HFFc6 (cell line): Measurements from ENCODE around the gene CTDNEP1. TPM values are rescaled to one million over a fixed set of nuclear protein-coding genes. Genes with fewer than 3 reads are reported as not detected.

ENCODE experiments used
- DNase-seq: peaks from one replicate; pipeline ENCODE4 v3.0.0-alpha.2; 2018
- H3K27ac Mint-ChIP-seq: 2 replicates; pipeline ENCODE4 v1.8.0; 2020; ENCODE audit warnings: mild to moderate bottlenecking, mixed read lengths
- H3K27me3 Mint-ChIP-seq: 2 replicates; pipeline ENCODE4 v1.8.0; 2021; ENCODE audit warnings: mild to moderate bottlenecking, moderate library complexity, mixed read lengths; ENCODE audit not compliant: insufficient read depth
- H3K36me3 Mint-ChIP-seq: 2 replicates; pipeline ENCODE4 v1.8.0; 2021; ENCODE audit warnings: low read depth, mixed read lengths
- H3K4me1 Mint-ChIP-seq: 2 replicates; pipeline ENCODE4 v1.8.0; 2020; ENCODE audit warnings: low read depth, mixed read lengths
- H3K4me3 Mint-ChIP-seq: 2 replicates; pipeline ENCODE4 v1.8.0; 2020; ENCODE audit warnings: mild to moderate bottlenecking, moderate library complexity, mixed read lengths
- H3K9me3 Mint-ChIP-seq: 2 replicates; pipeline ENCODE4 v1.8.0; 2020; ENCODE audit warnings: mild to moderate bottlenecking, mixed read lengths
- CTCF ChIP-seq: fragments of 200-600 bp; sonication (generic); IDR thresholded peaks from 2 replicates; pipeline ENCODE4 v1.5.0; 2021; ENCODE audit warnings: antibody characterized with exemption, mild to moderate bottlenecking
- total RNA-seq, 6 experiments: library from RNA; stranded (reverse); fragmentation: NEBNext Ultra II Directional; extraction: Animal tissue kit (Norgen Biotek cat#: 25700); gene quantifications; 2 replicates in 1 of 6; 3 replicates in 5 of 6; pipeline ENCODE4 v1.2.3, GENCODE V29; 2021

CTDNEP1 gene
- total RNA-seq, 6 experiments from 2014 or later: 127 to 168 (median 146) TPM

GRCh38 chr17:7222972-7223292 is 28.6 kb downstream of the CTDNEP1 start:
- TF ChIP-seq CTCF: no peak
- no peak overlapping the region for H3K27ac Mint-ChIP-seq

GRCh38 chr17:7222093-7222971 is 29.2 kb downstream of the CTDNEP1 start:
- no peak for DNase-seq
- peaks cover 25% of the 10 kb centered on the region for H3K36me3 Mint-ChIP-seq
- peaks cover 24% of the 10 kb centered on the region for H3K27me3 Mint-ChIP-seq
- no peaks in the 10 kb centered on the region for H3K9me3 Mint-ChIP-seq
- H3K4me3 Mint-ChIP-seq: peak overlapping the region; percentile 6
- TF ChIP-seq CTCF: no peak
- peak overlapping the region; percentile 92; the same call in 1 of the 2 replicates for H3K27ac Mint-ChIP-seq
- peaks cover 55% of the 10 kb centered on the region for H3K4me1 Mint-ChIP-seq

More at GRCh38 chr17:7222972-7223292, 28.6 kb downstream of the CTDNEP1 start:
- Mint-ChIP-seq H3K4me3 (no peak overlapping the region), H3K27me3 (peaks cover 24% of the 10 kb centered on the region), H3K9me3 (no peaks in the 10 kb centered on the region), H3K4me1 (peaks cover 51% of the 10 kb centered on the region), H3K36me3 (peaks cover 28% of the 10 kb centered on the region)
- no peak for DNase-seq

GRCh38 chr17:7221278-7222092 is 30.0 kb downstream of the CTDNEP1 start:
- peak overlapping the region; percentile 92 for H3K27ac Mint-ChIP-seq
- no peak for DNase-seq
- TF ChIP-seq CTCF: no peak
- peaks cover 25% of the 10 kb centered on the region for H3K36me3 Mint-ChIP-seq
- peaks cover 59% of the 10 kb centered on the region for H3K4me1 Mint-ChIP-seq
- no peaks in the 10 kb centered on the region for H3K9me3 Mint-ChIP-seq
- H3K27me3 Mint-ChIP-seq: peaks cover 24% of the 10 kb centered on the region
- peak overlapping the region; percentile 92 for H3K4me3 Mint-ChIP-seq

- TF ChIP-seq CTCF: peak; percentile 76
- Mint-ChIP-seq H3K4me3 (peak overlapping the region; percentile 92), H3K27me3 (peaks cover 26% of the 10 kb centered on the region), H3K9me3 (no peaks in the 10 kb centered on the region), H3K27ac (peak overlapping the region; percentile 92), H3K36me3 (peaks cover 25% of the 10 kb centered on the region), H3K4me1 (peaks cover 66% of the 10 kb centered on the region)
- peak; percentile 56 for DNase-seq
Observed at GRCh38 chr17:7220593-7221277, 30.8 kb downstream of the CTDNEP1 start.

- Mint-ChIP-seq H3K4me1 (peaks cover 74% of the 10 kb centered on the region), H3K9me3 (no peaks in the 10 kb centered on the region), H3K27me3 (peaks cover 29% of the 10 kb centered on the region), H3K4me3 (peak within 1 kb of the TSS; percentile 92), H3K36me3 (peaks cover 25% of the 10 kb centered on the region), H3K27ac (peak within 1 kb of the TSS; percentile 92)
- peak; percentile 82 for DNase-seq
- no peak for TF ChIP-seq CTCF
Observed at GRCh38 chr17:7219812-7220592, 31.5 kb downstream of the CTDNEP1 start, which contains the start of the genes ACADVL and DLG4. TSS of gene ACADVL (plus strand) at chr17:7219938. CDS start at chr17:7219985, 47 bp downstream. TSS of gene DLG4 (minus strand) at chr17:7219836.
